Spleen (tissue), 7 donors: ENCODE data around the gene SEMA4C.

ENCODE experiments used
- CTCF ChIP-seq, 11 experiments: fragments of 200-600 bp in 7 of 11; fragments of 450-650 bp in 4 of 11; sonication (generic) in 4 of 11; IDR thresholded peaks in 8 of 11; conservative IDR thresholded peaks in 3 of 11; 1 replicate in 7 of 11; 2 replicates in 4 of 11; pipeline versions ENCODE4 v1.4.0 to v1.8.0; 2016 to 2021; ENCODE audit warnings: antibody characterized with exemption in 11 of 11, inconsistent platforms in 4 of 11, mild to moderate bottlenecking in 1 of 11
- POLR2A ChIP-seq, 3 donors: fragments of 450-650 bp; IDR thresholded peaks; one replicate each; pipeline ENCODE4 v1.5.1; 2017; ENCODE audit warnings: antibody characterized with exemption in 3 of 3, mild to moderate bottlenecking in 1 of 3
- POLR2AphosphoS5 ChIP-seq, 3 donors: sonication (generic); formaldehyde crosslinking; IDR thresholded peaks; one replicate each; pipeline ENCODE4 v1.5.1; 2017; ENCODE audit warnings: antibody characterized with exemption in 3 of 3
- donor health status: DM: no; HTN: no; CAD: no; lungs with moderate emphysema.
- donor health status: DM: no; HTN: no; CAD: no.
- donor health status: DM: no; HTN: no; CAD: no.

- peak; percentile 65 to 95 (median 87) for TF ChIP-seq CTCF (IDR thresholded peaks at IDR 0.05 in 8 of 11, conservative IDR thresholded peaks at IDR 0.05 in 3 of 11)
- TF ChIP-seq POLR2A (IDR thresholded peaks at IDR 0.05) = peak in 2 of 3 donors; percentile 78 to 89
- TF ChIP-seq POLR2AphosphoS5 (IDR thresholded peaks at IDR 0.05) = peak; percentile 96 to 97 (median 96)
These were observed 53.6 kb downstream of the SEMA4C start, which contains the start of gene CNNM3 for GRCh38 chr2:96816127-96816835.
